ENCODE data around the gene BCORL1.

GRCh38 chrX:130051176-130051845 lies 68.9 kb downstream of the BCORL1 start:
- TF ChIP-seq EZH2 (IDR thresholded peaks at IDR 0.05; ENCODE audit: insufficient read depth, low read length) (no peak), CTCF (IDR thresholded peaks at IDR 0.05; ENCODE audit: insufficient read depth, low read depth, low read length) (no peak)

Data from astrocyte (in vitro differentiated cells and primary cell).